Heart left ventricle (tissue), 16 donors: ENCODE results near the gene ABHD14A. TPM values are rescaled to one million over a fixed set of nuclear protein-coding genes. Genes with fewer than 3 reads are reported as not detected.

ENCODE experiments used
- ATAC-seq, 4 donors: fragments of 200-7000 bp; cut with Tn5 transposase; one replicate each; pipeline ENCODE4 v1.9.1; 2020 to 2022; ENCODE audit warnings: moderate library complexity in 4 of 4, mild to moderate bottlenecking in 3 of 4, moderate number of reproducible peaks in 1 of 4
- DNase-seq, 5 donors: peaks; one replicate each; pipeline ENCODE4 v3.0.0-alpha.2; 2020
- H3K27ac ChIP-seq, 12 donors: fragments of 200-600 bp; sonication (generic) in 4 of 12; one replicate each; pipeline versions ENCODE4 v1.5.0 to v1.8.0; 2016 to 2022; ENCODE audit warnings: mild to moderate bottlenecking in 2 of 12
- H3K27me3 ChIP-seq, 9 donors: fragments of 200-600 bp; sonication (generic) in 2 of 9; one replicate each; pipeline versions ENCODE4 v1.5.1 to v1.8.0; 2016 to 2022; ENCODE audit warnings: mild to moderate bottlenecking in 3 of 9
- H3K36me3 ChIP-seq, 9 donors: fragments of 200-600 bp; sonication (generic) in 2 of 9; one replicate each; pipeline versions ENCODE4 v1.5.0 to v1.8.0; 2018 to 2022; ENCODE audit warnings: mild to moderate bottlenecking in 2 of 9
- H3K4me1 ChIP-seq, 12 donors: fragments of 200-600 bp; sonication (generic) in 4 of 12; one replicate each; pipeline versions ENCODE4 v1.5.0 to v1.8.0; 2016 to 2022; ENCODE audit warnings: mild to moderate bottlenecking in 3 of 12
- H3K4me3 ChIP-seq, 12 donors: fragments of 200-600 bp; sonication (generic) in 4 of 12; one replicate each; pipeline versions ENCODE4 v1.5.0 to v1.8.0; 2017 to 2022; ENCODE audit warnings: mild to moderate bottlenecking in 9 of 12, moderate library complexity in 4 of 12
- H3K9me3 ChIP-seq, 12 donors: fragments of 200-600 bp; sonication (generic) in 4 of 12; one replicate each; pipeline versions ENCODE4 v1.5.0 to v1.8.0; 2016 to 2022; ENCODE audit warnings: mild to moderate bottlenecking in 1 of 12
- POLR2A ChIP-seq, 2 donors: fragments of 450-650 bp; IDR thresholded peaks; one replicate each; pipeline ENCODE4 v1.6.1; 2017; ENCODE audit warnings: antibody characterized with exemption in 2 of 2, mild to moderate bottlenecking in 2 of 2, moderate library complexity in 2 of 2
- WGBS, 4 donors: extraction: QIAGEN DNeasy Blood & Tissue Kit in 2 of 4; methylation state at CpG; one replicate each; pipeline versions ENCODE4 v1.1.5 to v1.1.7; 2013 to 2018; 5-methylcytosine and 5-hydroxymethylcytosine counted together
- intact Hi-C, 10 donors: fragments of 100-400 bp; cut with DNase I; formaldehyde crosslinking; loops; one replicate each; pipeline versions ENCODE4 v1.11.1 to v1.14.2; 2022
- polyA plus RNA-seq, 2 donors: library from polyadenylated mRNA; stranded (reverse); fragments of 200-250 nt; gene quantifications; one replicate each; pipeline ENCODE4 v1.2.3, GENCODE V29; 2013
- total RNA-seq, 9 donors: library from RNA; depleted of rRNA in 2 of 9; stranded (reverse); fragments of >200 nt in 2 of 9; fragmentation: NEBNext Ultra II Directional in 3 of 9; extraction: Animal tissue kit (Norgen Biotek cat#: 25700) in 3 of 9; gene quantifications; one replicate each; pipeline versions ENCODE4 v1.1.0 to v1.2.4, GENCODE V29; 2016 to 2023
- TF ChIP-seq, protein P1 (sequence below), 12 donors: fragments of 200-600 bp; sonication (generic) in 4 of 12; IDR thresholded peaks; one replicate each; pipeline versions ENCODE4 v1.5.0 to v1.8.0; 2018 to 2022; ENCODE audit warnings: antibody characterized with exemption in 12 of 12, mild to moderate bottlenecking in 5 of 12
- donor health status: ischemic (EF 13 %, LVEDD 7.1; RV severe dilation, severe dysfunction).
- donor health status: healthy with polysubstance abuse.
- donor health status: DM: no; HTN: yes; CAD: no.
- donor health status: DM: no; HTN: no; CAD: no.
- donor health status: ischemic (EF 25% LVEDD 6.9; RV normal size, moderate dysfunction).
- donor health status: ischemic (EF 25% LVEDD 5.7; RV mildly dilated, moderate dysfunction).
- donor health status: healthy.
- donor health status: DM: yes; HTN: yes; CAD: no.
- donor health status: ischemic (EF 35%, LVEDD 5.7; RV mildly dilated, moderate dysfunction).
- donor health status: nonischemic (EF 11% LVEDD 7.7; RV severe dilation, severe dysfunction).
- donor health status: DM: yes; HTN: yes; CAD: no.
- donor health status: PGD.
- donor health status: ischemic (EF 29% LVEDD 5.4; RV normal size, mild dysfunction).
- donor health status: nonischemic (EF 23%, LVEDD 6.1; RV moderate dilation, normal function).

The ABHD14A gene
- total and polyA plus RNA-seq, 11 donors: 17.7 to 70.3 (median 22.1) TPM

DNA sequence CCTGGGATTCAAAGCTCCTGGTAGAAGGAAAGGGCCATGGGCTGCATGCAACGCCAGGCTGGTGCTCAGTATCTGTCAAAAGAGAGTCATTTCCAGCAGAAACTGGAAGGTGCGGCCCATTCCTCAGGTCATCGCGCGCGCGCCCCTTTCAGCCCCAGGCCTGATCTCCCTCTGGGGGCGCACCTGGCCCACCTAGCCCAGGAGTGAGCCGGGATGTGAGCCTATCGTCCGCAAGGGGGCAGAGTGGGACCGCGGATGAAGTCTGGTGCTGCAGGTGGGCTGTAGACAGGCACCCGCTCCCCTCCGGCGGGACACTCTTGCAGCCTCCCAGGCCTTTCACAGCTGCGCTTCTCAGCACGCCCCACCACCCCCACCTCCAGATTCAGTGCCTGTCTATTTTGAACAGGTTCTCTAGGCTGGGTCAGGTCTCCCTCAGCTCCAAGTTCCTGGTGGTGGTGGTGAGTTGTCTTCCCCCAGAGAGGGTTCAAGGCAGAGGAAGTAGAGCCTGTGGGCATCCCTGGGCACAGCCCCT is 26.6 kb downstream of the ABHD14A start:
- WGBS, 4 donors: 1 to 2% (median 2%) methylated on average over 16 to 18 of the region's 18 CpGs
- intact Hi-C loops: loop anchor here in 9 of 10 donors (1.0 to 10.0 kb wide), 9 partner anchors 121 to 343 kb away; no protein-coding TSS in a partner anchor
- Histone ChIP-seq H3K27ac (no peak overlapping the region), H3K27me3 (no peaks in the 10 kb centered on the region), H3K4me3 (no peak overlapping the region), H3K4me1 (peaks cover 13 to 34% (median 31%) of the 10 kb centered on the region in 12 donors), H3K9me3 (no peaks in the 10 kb centered on the region), H3K36me3 (no peaks in the 10 kb centered on the region)
- ATAC-seq: peak; percentile 35 to 67 (median 63)
- peak; percentile 69 to 88 (median 74) for DNase-seq
- TF ChIP-seq POLR2A (IDR thresholded peaks at IDR 0.05): no peak
- TF ChIP-seq, protein P1, sequence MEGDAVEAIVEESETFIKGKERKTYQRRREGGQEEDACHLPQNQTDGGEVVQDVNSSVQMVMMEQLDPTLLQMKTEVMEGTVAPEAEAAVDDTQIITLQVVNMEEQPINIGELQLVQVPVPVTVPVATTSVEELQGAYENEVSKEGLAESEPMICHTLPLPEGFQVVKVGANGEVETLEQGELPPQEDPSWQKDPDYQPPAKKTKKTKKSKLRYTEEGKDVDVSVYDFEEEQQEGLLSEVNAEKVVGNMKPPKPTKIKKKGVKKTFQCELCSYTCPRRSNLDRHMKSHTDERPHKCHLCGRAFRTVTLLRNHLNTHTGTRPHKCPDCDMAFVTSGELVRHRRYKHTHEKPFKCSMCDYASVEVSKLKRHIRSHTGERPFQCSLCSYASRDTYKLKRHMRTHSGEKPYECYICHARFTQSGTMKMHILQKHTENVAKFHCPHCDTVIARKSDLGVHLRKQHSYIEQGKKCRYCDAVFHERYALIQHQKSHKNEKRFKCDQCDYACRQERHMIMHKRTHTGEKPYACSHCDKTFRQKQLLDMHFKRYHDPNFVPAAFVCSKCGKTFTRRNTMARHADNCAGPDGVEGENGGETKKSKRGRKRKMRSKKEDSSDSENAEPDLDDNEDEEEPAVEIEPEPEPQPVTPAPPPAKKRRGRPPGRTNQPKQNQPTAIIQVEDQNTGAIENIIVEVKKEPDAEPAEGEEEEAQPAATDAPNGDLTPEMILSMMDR (IDR thresholded peaks at IDR 0.05): peak; percentile 76 to 96 (median 90)

DNA sequence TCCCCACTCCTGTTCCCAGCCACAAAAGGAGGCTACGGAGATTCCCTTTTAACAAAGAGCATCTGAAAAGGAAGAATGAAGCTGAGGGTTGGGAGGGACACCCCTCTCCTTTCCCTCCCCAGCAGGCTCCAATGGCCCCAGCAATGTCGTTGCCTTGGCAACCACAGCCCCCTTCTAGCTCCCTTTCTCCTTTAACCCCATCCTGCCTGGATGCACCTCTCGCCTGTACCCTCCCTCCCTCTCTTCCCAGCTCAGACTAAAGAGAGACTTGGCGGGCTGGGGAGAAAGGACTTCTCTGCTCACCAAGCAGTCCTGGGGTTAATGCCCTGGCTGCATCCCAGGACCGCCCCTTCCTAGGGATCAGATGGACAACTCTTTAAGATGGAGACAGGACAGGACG is 27.9 kb downstream of the ABHD14A start:
- Histone ChIP-seq H3K27ac (no peak overlapping the region), H3K27me3 (no peaks in the 10 kb centered on the region), H3K4me3 (no peak overlapping the region), H3K4me1 (peaks cover 16 to 45% (median 34%) of the 10 kb centered on the region in 12 donors), H3K9me3 (no peaks in the 10 kb centered on the region), H3K36me3 (no peaks in the 10 kb centered on the region)
- ATAC-seq (no peak), DNase-seq (no peak)
- TF ChIP-seq POLR2A (IDR thresholded peaks at IDR 0.05): no peak
- TF ChIP-seq, protein P1 (IDR thresholded peaks at IDR 0.05): no peak
- WGBS, 4 donors: 75 to 80% (median 78%) methylated on average over 6 of the region's 6 CpGs
- intact Hi-C loops: loop anchor here in 9 of 10 donors (5.0 to 10.0 kb wide), 5 partner anchors 120 to 342 kb away; no protein-coding TSS in a partner anchor

DNA sequence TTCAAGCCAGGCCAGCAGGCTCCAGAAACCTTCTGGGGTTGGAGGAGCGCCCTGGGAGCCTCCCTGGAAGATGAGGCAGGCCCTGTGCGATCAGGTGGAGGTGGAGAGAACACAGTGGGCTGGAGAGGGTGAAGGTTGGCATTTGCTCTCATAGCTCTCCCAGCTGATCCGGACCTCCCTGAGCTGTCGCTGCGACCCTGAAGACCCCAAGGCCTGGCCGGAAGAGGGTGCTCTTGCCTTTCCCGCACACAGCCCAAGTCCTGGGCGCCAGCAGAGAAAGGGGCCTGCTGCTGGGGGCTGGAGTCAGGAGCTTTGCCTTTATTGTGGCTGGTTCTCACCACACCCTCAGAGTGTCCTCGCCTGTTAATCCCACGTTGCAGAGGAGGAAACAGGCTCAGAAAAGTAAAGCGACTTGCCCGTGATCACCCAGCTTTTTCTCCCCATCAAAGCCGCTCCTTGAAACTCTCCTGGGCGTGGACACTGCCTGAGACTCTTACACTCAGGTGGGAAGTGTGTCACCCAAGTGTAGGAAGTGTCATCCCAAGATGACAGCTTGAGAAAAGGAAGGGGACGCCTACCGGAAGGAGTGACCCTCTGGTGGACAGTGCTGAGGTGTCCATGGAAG is 29.4 kb downstream of the ABHD14A start:
- 32 to 49% (median 40%) methylated on average over 15 to 16 of the region's 16 CpGs for WGBS, 4 donors
- ATAC-seq (peak; percentile 65 to 80 (median 74)), DNase-seq (peak; percentile 63 to 80 (median 72))
- H3K27me3 ChIP-seq: no peaks in the 10 kb centered on the region
- peaks cover 16 to 47% (median 34%) of the 10 kb centered on the region in 12 donors for H3K4me1 ChIP-seq
- H3K4me3 ChIP-seq: no peak overlapping the region
- no peaks in the 10 kb centered on the region for H3K36me3 ChIP-seq
- no peaks in the 10 kb centered on the region for H3K9me3 ChIP-seq
- peak overlapping the region in 7 of 12 donors; percentile 8 to 82 (median 68) for H3K27ac ChIP-seq
- intact Hi-C loops: loop anchor here (1.0 to 10.0 kb wide), 11 partner anchors 49 to 341 kb away; no protein-coding TSS in a partner anchor
- no peak for TF ChIP-seq POLR2A (IDR thresholded peaks at IDR 0.05)
- TF ChIP-seq, protein P1 (IDR thresholded peaks at IDR 0.05): peak; percentile 38 to 85 (median 78)

DNA sequence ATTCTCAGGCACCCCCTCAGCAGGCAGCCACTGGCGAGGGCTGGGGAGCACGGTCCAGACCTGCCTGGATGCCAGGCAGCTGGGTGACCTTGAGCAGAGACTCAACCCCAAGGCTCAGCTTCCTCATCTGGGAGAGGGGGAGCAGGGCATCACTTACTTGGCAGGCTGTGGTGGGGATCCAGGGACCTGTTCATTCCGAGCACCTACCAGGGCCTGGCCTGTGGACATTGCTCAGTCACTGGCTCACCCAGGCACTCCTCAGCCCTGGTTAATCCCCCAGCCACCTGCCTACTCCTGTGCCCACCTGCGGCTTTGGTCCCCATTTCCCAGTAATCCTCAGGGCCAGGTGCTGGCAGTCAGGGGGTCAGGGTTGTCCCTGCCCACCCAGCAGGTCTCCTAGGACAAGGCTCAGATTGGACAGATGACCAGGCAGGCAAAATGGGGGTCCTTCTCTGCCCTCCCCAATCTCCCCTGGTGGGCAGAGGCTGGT is 30.1 kb downstream of the ABHD14A start:
- intact Hi-C loops: loop anchor here (1.0 to 10.0 kb wide), 14 partner anchors 47 to 340 kb away; partner anchors contain the start of gene DUSP7 (in 1 of the 10)
- H3K36me3 ChIP-seq: no peaks in the 10 kb centered on the region
- peak in 2 of 4 donors; percentile 2 to 3 for ATAC-seq
- no peak for DNase-seq
- no peaks in the 10 kb centered on the region for H3K9me3 ChIP-seq
- H3K27me3 ChIP-seq: no peaks in the 10 kb centered on the region
- no peak overlapping the region for H3K4me3 ChIP-seq
- peak overlapping the region in 11 of 12 donors; percentile 19 to 82 (median 65) for H3K27ac ChIP-seq
- H3K4me1 ChIP-seq: peaks cover 16 to 47% (median 34%) of the 10 kb centered on the region in 12 donors
- 76 to 91% (median 86%) methylated on average over 4 of the region's 4 CpGs for whole genome bisulfite sequencing, 4 donors
- TF ChIP-seq, protein P1 (IDR thresholded peaks at IDR 0.05): no peak
- TF ChIP-seq POLR2A (IDR thresholded peaks at IDR 0.05): no peak
